C4-2B (cell line): ENCODE results near the gene SCUBE2.

ENCODE experiments used
- ZFX ChIP-seq: fragments of 450-650 bp; IDR thresholded peaks from 2 replicates; pipeline ENCODE4 v1.6.1; 2017
- TF ChIP-seq, protein P1 (sequence below): fragments of 450-650 bp; conservative IDR thresholded peaks from 2 replicates; pipeline ENCODE4 v1.5.1; 2017; ENCODE audit warnings: mild to moderate bottlenecking

DNA sequence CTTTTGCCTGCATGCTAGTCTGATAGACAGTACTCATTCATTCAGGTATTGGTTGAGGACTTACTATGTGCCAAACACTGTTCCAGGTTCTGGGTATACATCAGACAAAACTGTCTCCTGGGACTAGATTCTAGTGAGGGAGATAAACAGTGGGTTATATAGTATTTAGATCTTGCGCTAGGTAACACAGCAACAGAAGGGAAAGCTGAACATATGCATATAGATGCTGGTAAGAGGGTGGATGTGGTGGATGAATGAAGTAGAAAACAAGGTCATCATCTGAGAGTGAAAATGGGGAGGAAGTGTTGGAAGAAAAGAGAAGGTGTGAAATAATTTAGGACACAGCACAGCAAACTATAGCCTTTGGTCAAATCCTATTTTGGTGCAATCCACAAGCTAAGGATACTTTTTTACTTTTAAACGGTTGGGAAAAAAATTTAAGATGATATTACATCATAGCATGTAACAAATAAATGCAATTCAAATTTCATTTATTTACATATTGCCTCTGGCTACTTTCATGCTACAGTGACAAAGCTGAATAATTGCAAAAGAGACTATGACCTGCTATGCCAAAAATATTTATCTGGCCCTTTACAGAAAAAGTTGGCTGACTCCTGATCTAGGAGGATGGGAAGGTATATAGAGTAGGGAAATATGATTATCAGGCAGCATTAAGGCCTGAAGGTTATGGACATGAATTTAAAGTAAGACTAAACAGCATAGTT is 120.0 kb downstream of the SCUBE2 start:
- TF ChIP-seq, protein P1, sequence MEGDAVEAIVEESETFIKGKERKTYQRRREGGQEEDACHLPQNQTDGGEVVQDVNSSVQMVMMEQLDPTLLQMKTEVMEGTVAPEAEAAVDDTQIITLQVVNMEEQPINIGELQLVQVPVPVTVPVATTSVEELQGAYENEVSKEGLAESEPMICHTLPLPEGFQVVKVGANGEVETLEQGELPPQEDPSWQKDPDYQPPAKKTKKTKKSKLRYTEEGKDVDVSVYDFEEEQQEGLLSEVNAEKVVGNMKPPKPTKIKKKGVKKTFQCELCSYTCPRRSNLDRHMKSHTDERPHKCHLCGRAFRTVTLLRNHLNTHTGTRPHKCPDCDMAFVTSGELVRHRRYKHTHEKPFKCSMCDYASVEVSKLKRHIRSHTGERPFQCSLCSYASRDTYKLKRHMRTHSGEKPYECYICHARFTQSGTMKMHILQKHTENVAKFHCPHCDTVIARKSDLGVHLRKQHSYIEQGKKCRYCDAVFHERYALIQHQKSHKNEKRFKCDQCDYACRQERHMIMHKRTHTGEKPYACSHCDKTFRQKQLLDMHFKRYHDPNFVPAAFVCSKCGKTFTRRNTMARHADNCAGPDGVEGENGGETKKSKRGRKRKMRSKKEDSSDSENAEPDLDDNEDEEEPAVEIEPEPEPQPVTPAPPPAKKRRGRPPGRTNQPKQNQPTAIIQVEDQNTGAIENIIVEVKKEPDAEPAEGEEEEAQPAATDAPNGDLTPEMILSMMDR = no peak
- no peak for TF ChIP-seq ZFX
